Duodenal mucosa (tissue), 2 donors: Measurements from ENCODE around the gene NSG1.

Experiments
- H3K27ac ChIP-seq: one replicate; pipeline ENCODE4 v1.7.0; 2013; ENCODE audit warnings: low read depth, low read length
- H3K27me3 ChIP-seq, 2 donors: one replicate each; pipeline ENCODE4 v1.7.0; 2013; ENCODE audit warnings: low read length in 2 of 2, control low read depth in 1 of 2; ENCODE audit not compliant: insufficient read depth in 2 of 2, control insufficient read depth in 1 of 2
- H3K36me3 ChIP-seq, 2 donors: one replicate each; pipeline ENCODE4 v1.7.0; 2013; ENCODE audit warnings: low read length in 2 of 2, control low read depth in 1 of 2; ENCODE audit not compliant: insufficient read depth in 2 of 2, control insufficient read depth in 1 of 2
- H3K4me1 ChIP-seq, 2 donors: one replicate each; pipeline ENCODE4 v1.7.0; 2013; ENCODE audit warnings: low read length in 2 of 2, control low read depth in 1 of 2; ENCODE audit not compliant: insufficient read depth in 2 of 2, control insufficient read depth in 1 of 2
- H3K4me3 ChIP-seq, 2 donors: one replicate each; pipeline ENCODE4 v1.7.0; 2013; ENCODE audit warnings: low read length in 2 of 2, low read depth in 1 of 2
- H3K9ac ChIP-seq, 2 donors: one replicate each; pipeline ENCODE4 v1.7.0; 2013; ENCODE audit warnings: low read length in 2 of 2, low read depth in 1 of 2
- H3K9me3 ChIP-seq, 2 donors: one replicate each; pipeline ENCODE4 v1.7.0; 2013; ENCODE audit warnings: low read length in 2 of 2, control low read depth in 1 of 2; ENCODE audit not compliant: control insufficient read depth in 1 of 2

The NSG1 gene

GRCh38 chr4:4387531-4388310, 819 bp downstream of the NSG1 start:
- H3K36me3 ChIP-seq: no peaks in the 10 kb centered on the region
- peak overlapping the region in 1 of 2 donors; percentile 57 for H3K4me3 ChIP-seq
- no peak overlapping the region for H3K27ac ChIP-seq
- H3K27me3 ChIP-seq: peaks cover 32 to 44% of the 10 kb centered on the region in 2 donors
- peaks cover 0 to 15% of the 10 kb centered on the region in 2 donors for H3K4me1 ChIP-seq
- no peak overlapping the region for H3K9ac ChIP-seq
- H3K9me3 ChIP-seq: no peaks in the 10 kb centered on the region

GRCh38 chr4:4388311-4388790, 1.4 kb downstream of the NSG1 start:
- Histone ChIP-seq H3K27me3 (peaks cover 32 to 40% of the 10 kb centered on the region in 2 donors), H3K4me3 (peak overlapping the region in 1 of 2 donors; percentile 21), H3K27ac (no peak overlapping the region)

GRCh38 chr4:4388836-4389575, 2.1 kb downstream of the NSG1 start:
- Histone ChIP-seq H3K36me3 (no peaks in the 10 kb centered on the region), H3K9ac (no peak overlapping the region)

More at GRCh38 chr4:4388311-4388790, 1.4 kb downstream of the NSG1 start:
- Histone ChIP-seq H3K9me3 (no peaks in the 10 kb centered on the region), H3K36me3 (no peaks in the 10 kb centered on the region), H3K4me1 (peaks cover 0 to 15% of the 10 kb centered on the region in 2 donors), H3K9ac (no peak overlapping the region)

GRCh38 chr4:4390046-4390445, 3.1 kb downstream of the NSG1 start:
- H3K27me3 ChIP-seq: peaks cover 27 to 34% of the 10 kb centered on the region in 2 donors
- no peak overlapping the region for H3K9ac ChIP-seq
- peaks cover 0 to 15% of the 10 kb centered on the region in 2 donors for H3K4me1 ChIP-seq
- no peak overlapping the region for H3K4me3 ChIP-seq
- no peak overlapping the region for H3K27ac ChIP-seq
- no peaks in the 10 kb centered on the region for H3K36me3 ChIP-seq
- no peaks in the 10 kb centered on the region for H3K9me3 ChIP-seq

More at GRCh38 chr4:4388836-4389575, 2.1 kb downstream of the NSG1 start:
- no peak overlapping the region for H3K4me3 ChIP-seq
- no peaks in the 10 kb centered on the region for H3K9me3 ChIP-seq
- peaks cover 0 to 15% of the 10 kb centered on the region in 2 donors for H3K4me1 ChIP-seq
- no peak overlapping the region for H3K27ac ChIP-seq
- H3K27me3 ChIP-seq: peaks cover 31 to 39% of the 10 kb centered on the region in 2 donors

- Histone ChIP-seq H3K27ac (no peak overlapping the region), H3K4me1 (peaks cover 0 to 14% of the 10 kb centered on the region in 2 donors), H3K4me3 (no peak overlapping the region), H3K9me3 (no peaks in the 10 kb centered on the region), H3K9ac (no peak overlapping the region), H3K27me3 (peaks cover 22 to 30% of the 10 kb centered on the region in 2 donors), H3K36me3 (no peaks in the 10 kb centered on the region)
These were observed 3.8 kb downstream of the NSG1 start for GRCh38 chr4:4390515-4391240.

GRCh38 chr4:4391866-4392265, 5.0 kb downstream of the NSG1 start:
- H3K4me1 ChIP-seq: peaks cover 0 to 7% of the 10 kb centered on the region in 2 donors
- no peak overlapping the region for H3K9ac ChIP-seq
- peaks cover 14 to 21% of the 10 kb centered on the region in 2 donors for H3K27me3 ChIP-seq
- no peaks in the 10 kb centered on the region for H3K9me3 ChIP-seq
- H3K4me3 ChIP-seq: no peak overlapping the region
- H3K27ac ChIP-seq: no peak overlapping the region
- H3K36me3 ChIP-seq: no peaks in the 10 kb centered on the region

- no peak overlapping the region for H3K27ac ChIP-seq
- peaks cover 0 to 7% of the 10 kb centered on the region in 2 donors for H3K4me1 ChIP-seq
- H3K27me3 ChIP-seq: peaks cover 14 to 19% of the 10 kb centered on the region in 2 donors
- H3K9ac ChIP-seq: no peak overlapping the region
- H3K36me3 ChIP-seq: no peaks in the 10 kb centered on the region
- H3K4me3 ChIP-seq: no peak overlapping the region
- H3K9me3 ChIP-seq: no peaks in the 10 kb centered on the region
These were observed 5.7 kb downstream of the NSG1 start for GRCh38 chr4:4392501-4393183.

- H3K9me3 ChIP-seq: no peaks in the 10 kb centered on the region
- H3K27me3 ChIP-seq: peaks cover 6 to 12% of the 10 kb centered on the region in 2 donors
- peaks cover 0 to 3% of the 10 kb centered on the region in 2 donors for H3K4me1 ChIP-seq
These were observed 7.7 kb downstream of the NSG1 start for GRCh38 chr4:4394644-4395043.

GRCh38 chr4:4395371-4395770, 8.5 kb downstream of the NSG1 start:
- Histone ChIP-seq H3K9ac (no peak overlapping the region), H3K4me3 (no peak overlapping the region), H3K27me3 (peaks cover 6% of the 10 kb centered on the region in 2 donors), H3K9me3 (no peaks in the 10 kb centered on the region), H3K4me1 (peaks cover 0 to 3% of the 10 kb centered on the region in 2 donors), H3K27ac (no peak overlapping the region), H3K36me3 (no peaks in the 10 kb centered on the region)

More at GRCh38 chr4:4394644-4395043, 7.7 kb downstream of the NSG1 start:
- Histone ChIP-seq H3K9ac (no peak overlapping the region), H3K4me3 (no peak overlapping the region), H3K36me3 (no peaks in the 10 kb centered on the region), H3K27ac (no peak overlapping the region)
